HL-60 (cell line): ENCODE data around the gene SPAAR.

Experiments used
- CTCF ChIP-seq: IDR thresholded peaks from one replicate; pipeline ENCODE4 v1.5.1; 2011; ENCODE audit warnings: low read length, control low read depth, inconsistent platforms; ENCODE audit not compliant: insufficient read depth
- GABPA ChIP-seq: IDR thresholded peaks from 2 replicates; pipeline ENCODE4 v1.6.1; 2012; ENCODE audit warnings: low read depth

- TF ChIP-seq CTCF (no peak), GABPA (no peak)
These were observed 49.3 kb upstream of the SPAAR start for GRCh38 chr9:35859990-35860339.
